GM21423 (cell line): ENCODE data around the gene MEX3D.
"Not testable (repeated sequence)": the region's sequence is repeated elsewhere in the genome, so short reads cannot be mapped to it uniquely, and the experiment has no call there.

Source experiments
- ATAC-seq: cut with Tn5 transposase; IDR thresholded peaks from one replicate; pipeline ENCODE4 v1.9.1; 2021; ENCODE audit warnings: mild to moderate bottlenecking, moderate library complexity; ENCODE audit not compliant: unreplicated experiment

Gene MEX3D

GRCh38 chr19:1522061-1522460 is 46.1 kb downstream of the MEX3D start:
- ATAC-seq = no peak

GRCh38 chr19:1521636-1522035 is 46.5 kb downstream of the MEX3D start:
- ATAC-seq = no peak

GRCh38 chr19:1520203-1520780 is 47.8 kb downstream of the MEX3D start:
- ATAC-seq = no peak

- ATAC-seq = not testable (repeated sequence)
Observed at GRCh38 chr19:1519802-1520201, 48.3 kb downstream of the MEX3D start.

GRCh38 chr19:1518471-1518870 is 49.7 kb downstream of the MEX3D start:
- ATAC-seq = no peak

GRCh38 chr19:1516395-1516753 is 51.8 kb downstream of the MEX3D start:
- ATAC-seq = no peak

GRCh38 chr19:1514986-1515721 is 53.0 kb downstream of the MEX3D start:
- ATAC-seq = no peak

- no peak for ATAC-seq
Observed at GRCh38 chr19:1514295-1514661, 53.8 kb downstream of the MEX3D start.

GRCh38 chr19:1513499-1514294 is 54.4 kb downstream of the MEX3D start:
- ATAC-seq = no peak

GRCh38 chr19:1512671-1513498 is 55.2 kb downstream of the MEX3D start, which contains the start of gene ADAMTSL5:
Gene ADAMTSL5 (minus strand): TSS chr19:1513019. CDS start chr19:1510943, 2,076 bp downstream.
- no peak for ATAC-seq

- no peak for ATAC-seq
Observed at GRCh38 chr19:1511318-1512317, 56.5 kb downstream of the MEX3D start.

GRCh38 chr19:1510807-1511206 is 57.3 kb downstream of the MEX3D start:
- ATAC-seq = no peak

GRCh38 chr19:1510442-1510806 is 57.7 kb downstream of the MEX3D start:
- no peak for ATAC-seq

- ATAC-seq = no peak
Observed at GRCh38 chr19:1509602-1510441, 58.3 kb downstream of the MEX3D start.

GRCh38 chr19:1508507-1508856 is 59.6 kb downstream of the MEX3D start:
- ATAC-seq = no peak

GRCh38 chr19:1507763-1508506 is 60.2 kb downstream of the MEX3D start:
- ATAC-seq = no peak

GRCh38 chr19:1507192-1507660 is 60.9 kb downstream of the MEX3D start:
- ATAC-seq = no peak
